Mucosa of stomach (tissue), 1 donor: ENCODE results near the gene UPF3A.
A peak's percentile ranks its signal among the peaks of the same experiment; 100 is the strongest.

Source experiments
- H3K27me3 ChIP-seq: one replicate; pipeline ENCODE4 v1.7.0; 2013; ENCODE audit warnings: mild to moderate bottlenecking, low read length; ENCODE audit not compliant: control insufficient read depth, insufficient read depth
- H3K36me3 ChIP-seq: one replicate; pipeline ENCODE4 v1.7.0; 2013; ENCODE audit warnings: low read length; ENCODE audit not compliant: control insufficient read depth, insufficient read depth
- H3K4me1 ChIP-seq: one replicate; pipeline ENCODE4 v1.7.0; 2013; ENCODE audit warnings: mild to moderate bottlenecking, low read length; ENCODE audit not compliant: control insufficient read depth, insufficient read depth
- H3K4me3 ChIP-seq: one replicate; pipeline ENCODE4 v1.7.0; 2013; ENCODE audit warnings: low read length
- H3K9ac ChIP-seq: one replicate; pipeline ENCODE4 v1.7.0; 2013; ENCODE audit warnings: mild to moderate bottlenecking, low read length, moderate library complexity
- H3K9me3 ChIP-seq: one replicate; pipeline ENCODE4 v1.7.0; 2013; ENCODE audit warnings: mild to moderate bottlenecking, low read length, moderate library complexity; ENCODE audit not compliant: control insufficient read depth
- donor health status: Pancreatic carcinoma.

The UPF3A gene

GRCh38 chr13:114281351-114282040, at the start of gene UPF3A:
UPF3A (plus strand) TSS chr13:114281601; CDS start chr13:114281640, 39 bp downstream.
- Histone ChIP-seq H3K27me3 (no peaks in the 10 kb centered on the region), H3K4me1 (no peaks in the 10 kb centered on the region), H3K36me3 (no peaks in the 10 kb centered on the region), H3K4me3 (peak within 1 kb of the TSS; percentile 77), H3K9ac (peak within 1 kb of the TSS; percentile 90), H3K9me3 (no peaks in the 10 kb centered on the region)

- Histone ChIP-seq H3K4me3 (no peak overlapping the region), H3K36me3 (no peaks in the 10 kb centered on the region), H3K9me3 (no peaks in the 10 kb centered on the region), H3K4me1 (no peaks in the 10 kb centered on the region), H3K9ac (no peak overlapping the region), H3K27me3 (peaks cover 45% of the 10 kb centered on the region)
Measured at GRCh38 chr13:114231886-114232285, 49.5 kb upstream of the UPF3A start.

GRCh38 chr13:114234266-114234644, 47.1 kb upstream of the UPF3A start:
- peaks cover 22% of the 10 kb centered on the region for H3K27me3 ChIP-seq
- peak overlapping the region; percentile 78 for H3K9ac ChIP-seq
- H3K9me3 ChIP-seq, result no peaks in the 10 kb centered on the region
- H3K36me3 ChIP-seq, result no peaks in the 10 kb centered on the region
- H3K4me1 ChIP-seq, result no peaks in the 10 kb centered on the region
- H3K4me3 ChIP-seq, result no peak overlapping the region

GRCh38 chr13:114234645-114235421, 46.6 kb upstream of the UPF3A start, which contains the start of gene CDC16:
CDC16 (plus strand) TSS chr13:114234897; CDS start chr13:114235085, 188 bp downstream.
- Histone ChIP-seq H3K4me3 (peak within 1 kb of the TSS; percentile 44), H3K27me3 (peaks cover 17% of the 10 kb centered on the region), H3K4me1 (no peaks in the 10 kb centered on the region), H3K36me3 (no peaks in the 10 kb centered on the region), H3K9ac (peak within 1 kb of the TSS; percentile 78), H3K9me3 (no peaks in the 10 kb centered on the region)

GRCh38 chr13:114235697-114236096, 45.7 kb upstream of the UPF3A start:
- Histone ChIP-seq H3K36me3 (no peaks in the 10 kb centered on the region), H3K9ac (peak overlapping the region; percentile 78), H3K4me1 (no peaks in the 10 kb centered on the region), H3K9me3 (no peaks in the 10 kb centered on the region), H3K4me3 (peak overlapping the region; percentile 44), H3K27me3 (peaks cover 9% of the 10 kb centered on the region)

GRCh38 chr13:114236227-114236626, 45.2 kb upstream of the UPF3A start:
- H3K9ac ChIP-seq, result no peak overlapping the region
- H3K4me3 ChIP-seq, result peak overlapping the region; percentile 44
- peaks cover 6% of the 10 kb centered on the region for H3K27me3 ChIP-seq
- H3K9me3 ChIP-seq, result no peaks in the 10 kb centered on the region
- H3K4me1 ChIP-seq, result no peaks in the 10 kb centered on the region
- no peaks in the 10 kb centered on the region for H3K36me3 ChIP-seq

GRCh38 chr13:114237415-114238112, 43.8 kb upstream of the UPF3A start:
- peaks cover 5% of the 10 kb centered on the region for H3K36me3 ChIP-seq
- H3K9me3 ChIP-seq, result no peaks in the 10 kb centered on the region
- no peaks in the 10 kb centered on the region for H3K4me1 ChIP-seq

GRCh38 chr13:114241918-114242317, 39.5 kb upstream of the UPF3A start:
- Histone ChIP-seq H3K9me3 (no peaks in the 10 kb centered on the region), H3K36me3 (peaks cover 9% of the 10 kb centered on the region), H3K4me3 (no peak overlapping the region), H3K27me3 (no peaks in the 10 kb centered on the region), H3K9ac (no peak overlapping the region), H3K4me1 (no peaks in the 10 kb centered on the region)

More at GRCh38 chr13:114237415-114238112, 43.8 kb upstream of the UPF3A start:
- Histone ChIP-seq H3K27me3 (peaks cover 3% of the 10 kb centered on the region), H3K9ac (no peak overlapping the region), H3K4me3 (no peak overlapping the region)

- Histone ChIP-seq H3K9ac (no peak overlapping the region), H3K36me3 (peaks cover 9% of the 10 kb centered on the region), H3K9me3 (no peaks in the 10 kb centered on the region), H3K4me3 (no peak overlapping the region), H3K4me1 (no peaks in the 10 kb centered on the region), H3K27me3 (no peaks in the 10 kb centered on the region)
Measured at GRCh38 chr13:114243971-114244370, 37.4 kb upstream of the UPF3A start.

- no peaks in the 10 kb centered on the region for H3K9me3 ChIP-seq
- no peaks in the 10 kb centered on the region for H3K27me3 ChIP-seq
- peaks cover 9% of the 10 kb centered on the region for H3K36me3 ChIP-seq
- H3K4me1 ChIP-seq, result no peaks in the 10 kb centered on the region
- H3K9ac ChIP-seq, result no peak overlapping the region
- no peak overlapping the region for H3K4me3 ChIP-seq
Measured at GRCh38 chr13:114244637-114245036, 36.8 kb upstream of the UPF3A start.

- Histone ChIP-seq H3K9me3 (no peaks in the 10 kb centered on the region), H3K4me3 (no peak overlapping the region), H3K27me3 (no peaks in the 10 kb centered on the region), H3K4me1 (no peaks in the 10 kb centered on the region), H3K36me3 (peaks cover 12% of the 10 kb centered on the region), H3K9ac (no peak overlapping the region)
Measured at GRCh38 chr13:114248011-114248410, 33.4 kb upstream of the UPF3A start.

- Histone ChIP-seq H3K36me3 (peaks cover 12% of the 10 kb centered on the region), H3K4me1 (no peaks in the 10 kb centered on the region), H3K4me3 (no peak overlapping the region), H3K27me3 (no peaks in the 10 kb centered on the region), H3K9ac (no peak overlapping the region), H3K9me3 (no peaks in the 10 kb centered on the region)
Measured at GRCh38 chr13:114249077-114249476, 32.3 kb upstream of the UPF3A start.
